CD4-positive, alpha-beta memory T cell (primary cell): ENCODE data around the gene CASP5. TPM values are rescaled to one million over a fixed set of nuclear protein-coding genes. Genes with fewer than 3 reads are reported as not detected.
A peak's percentile ranks its signal among the peaks of the same experiment; 100 is the strongest.
"Not testable (repeated sequence)": the region's sequence is repeated elsewhere in the genome, so short reads cannot be mapped to it uniquely, and the experiment has no call there.

ENCODE experiments used
- CTCF ChIA-PET: fragments of 350-600 bp; sonication (Branson Sonifier 250); formaldehyde crosslinking; loops from one replicate; lab custom pipeline; 2021; ENCODE audit warnings: inconsistent platforms; ENCODE audit not compliant: partially characterized antibody; lab: Charles Lee
- POLR2A ChIA-PET: fragments of 350-600 bp; sonication (Branson Sonifier 250); formaldehyde crosslinking; loops from one replicate; lab custom pipeline; 2021; ENCODE audit not compliant: partially characterized antibody; lab: Charles Lee
- DNase-seq, 5 donors: peaks; one replicate each; pipeline versions ENCODE4 v3.0.0 to v3.0.0-alpha.2; 2020 to 2022; ENCODE audit warnings: mixed read lengths in 1 of 5
- H3K27ac ChIP-seq: one replicate; pipeline ENCODE4 v1.7.0; 2013; ENCODE audit warnings: low read depth, low read length
- H3K27me3 ChIP-seq: 2 replicates; pipeline ENCODE4 v1.7.0; 2013; ENCODE audit warnings: mild to moderate bottlenecking, low read length, moderate library complexity; ENCODE audit not compliant: insufficient read depth
- H3K36me3 ChIP-seq: 2 replicates; pipeline ENCODE4 v1.7.0; 2013; ENCODE audit warnings: mild to moderate bottlenecking, low read length, moderate library complexity; ENCODE audit not compliant: insufficient read depth
- H3K4me1 ChIP-seq: 2 replicates; pipeline ENCODE4 v1.7.0; 2013; ENCODE audit warnings: mild to moderate bottlenecking, low read length, moderate library complexity; ENCODE audit not compliant: insufficient read depth
- H3K4me3 ChIP-seq, 2 donors: one replicate each; pipeline ENCODE4 v1.7.0; 2013; ENCODE audit warnings: low read length in 2 of 2, mild to moderate bottlenecking in 1 of 2
- H3K9me3 ChIP-seq, 2 donors: one replicate each; pipeline ENCODE4 v1.7.0; 2013; ENCODE audit warnings: low read length in 2 of 2, control low read depth in 1 of 2; ENCODE audit not compliant: control insufficient read depth in 1 of 2
- H3K27ac Mint-ChIP-seq, 7 donors: one replicate each; pipeline ENCODE4 v1.8.0; 2020 to 2021; ENCODE audit warnings: mixed read lengths in 7 of 7, mild to moderate bottlenecking in 6 of 7, inconsistent platforms in 3 of 7, moderate library complexity in 3 of 7
- H3K27me3 Mint-ChIP-seq, 2 donors: one replicate each; pipeline ENCODE4 v1.8.0; 2020 to 2021; ENCODE audit warnings: mixed read lengths in 2 of 2
- H3K36me3 Mint-ChIP-seq, 2 donors: one replicate each; pipeline ENCODE4 v1.8.0; 2020 to 2021; ENCODE audit warnings: mixed read lengths in 2 of 2, inconsistent platforms in 1 of 2, mild to moderate bottlenecking in 1 of 2
- H3K4me1 Mint-ChIP-seq, 4 donors: one replicate each; pipeline ENCODE4 v1.8.0; 2020 to 2021; ENCODE audit warnings: mixed read lengths in 4 of 4, mild to moderate bottlenecking in 1 of 4
- H3K4me3 Mint-ChIP-seq, 8 donors: one replicate each; pipeline ENCODE4 v1.8.0; 2020 to 2021; ENCODE audit warnings: mixed read lengths in 8 of 8, mild to moderate bottlenecking in 7 of 8, moderate library complexity in 6 of 8, inconsistent platforms in 3 of 8
- H3K9me3 Mint-ChIP-seq, 8 donors: one replicate each; pipeline ENCODE4 v1.8.0; 2020 to 2021; ENCODE audit warnings: mixed read lengths in 8 of 8, mild to moderate bottlenecking in 5 of 8, inconsistent platforms in 3 of 8, moderate library complexity in 1 of 8
- intact Hi-C: fragments of 100-400 bp; cut with micrococcal nuclease; formaldehyde crosslinking; loops from one replicate; pipeline ENCODE4 v1.15.1; 2023
- polyA plus RNA-seq, 2 donors: library from polyadenylated mRNA; unstranded; fragments of 300-500 nt; fragmentation: Illumina TruSeq; gene quantifications; one replicate each; pipeline ENCODE4 v1.2.3, GENCODE V29; 2021
- total RNA-seq, 2 experiments: library from RNA; stranded (reverse); gene quantifications; one replicate each; pipeline ENCODE4 v1.2.3, GENCODE V29; 2021

The CASP5 gene
- total and polyA plus RNA-seq, 4 experiments from 2014 or later, result not detected

DNA sequence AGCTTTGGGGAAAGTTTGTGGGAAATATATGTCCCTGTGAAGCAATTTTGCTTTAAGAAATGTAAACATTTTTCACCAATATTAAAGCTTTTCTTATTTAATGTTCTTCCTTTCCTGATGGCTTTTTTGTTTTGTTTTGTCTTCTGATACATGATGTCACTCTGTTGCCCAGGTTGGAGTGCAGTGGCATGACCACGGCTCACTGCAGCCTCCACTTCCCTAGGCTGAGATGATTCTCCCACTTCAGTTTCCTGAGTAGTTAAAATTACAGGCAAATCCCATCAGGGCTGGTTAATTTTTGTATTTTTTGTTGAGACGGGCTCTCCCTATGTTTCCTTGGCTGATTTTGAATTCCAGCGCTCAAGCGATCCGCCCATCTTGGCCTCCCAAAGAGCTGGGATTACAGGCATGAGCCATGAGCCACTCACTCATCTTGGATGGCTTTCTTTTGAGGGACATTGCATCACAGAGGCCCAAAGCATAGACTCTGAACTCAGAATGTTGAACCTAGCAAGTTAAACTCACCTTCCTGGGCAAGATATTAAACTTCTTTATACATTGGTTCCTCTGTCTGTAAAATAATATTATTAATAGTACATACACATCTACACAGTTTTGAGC is 22.8 kb upstream of the CASP5 start:
- ChIA-PET CTCF (interaction anchor here (1.3 kb wide), 1 partner anchor 18 kb away, joined by 3 read pairs; no protein-coding TSS in a partner anchor), POLR2A (interaction anchor here (1.0 kb wide), 1 partner anchor 14 kb away, joined by 3 read pairs; no protein-coding TSS in a partner anchor)
- H3K9me3 Mint-ChIP-seq, result peaks cover 0 to 2% (median 0%) of the 10 kb centered on the region in 8 donors
- Histone ChIP-seq H3K27ac (peak overlapping the region; percentile 73), H3K4me1 (peaks cover 40% of the 10 kb centered on the region), H3K27me3 (no peaks in the 10 kb centered on the region), H3K36me3 (peaks cover 4% of the 10 kb centered on the region), H3K4me3 (peak overlapping the region in 1 of 2 donors; percentile 60), H3K9me3 (no peaks in the 10 kb centered on the region)
- peaks cover 17 to 32% of the 10 kb centered on the region in 2 donors for H3K36me3 Mint-ChIP-seq
- H3K4me1 Mint-ChIP-seq, result peaks cover 34 to 60% (median 42%) of the 10 kb centered on the region in 4 donors
- intact Hi-C loops, result loop anchor here (1.0 to 10.0 kb wide), 3 partner anchors 12 to 341 kb away; no protein-coding TSS in a partner anchor
- DNase-seq, result no peak
- no peaks in the 10 kb centered on the region for H3K27me3 Mint-ChIP-seq
- peak overlapping the region; percentile 71 to 99 (median 98) for H3K4me3 Mint-ChIP-seq
- H3K27ac Mint-ChIP-seq, result peak overlapping the region; percentile 77 to 100 (median 92)

- peak within 1 kb of the TSS; percentile 77 to 100 (median 98) for H3K27ac Mint-ChIP-seq
- H3K36me3 Mint-ChIP-seq, result peaks cover 27 to 40% of the 10 kb centered on the region in 2 donors
- DNase-seq, result peak; percentile 45 to 58 (median 56)
- intact Hi-C loops, result loop anchor here (1.0 to 10.0 kb wide), 3 partner anchors 12 to 340 kb away; no protein-coding TSS in a partner anchor
- peaks cover 36 to 68% (median 43%) of the 10 kb centered on the region in 4 donors for H3K4me1 Mint-ChIP-seq
- H3K9me3 Mint-ChIP-seq, H3K27me3 Mint-ChIP-seq, H3K36me3 ChIP-seq, H3K27me3 ChIP-seq, H3K9me3 ChIP-seq: not testable (repeated sequence)
- H3K27ac ChIP-seq, result peak within 1 kb of the TSS; percentile 73
- peaks cover 40% of the 10 kb centered on the region for H3K4me1 ChIP-seq
- POLR2A ChIA-PET, result interaction anchor here (0.6 to 1.3 kb wide), 4 partner anchors 13 to 339 kb away, joined by 3 read pairs; no protein-coding TSS in a partner anchor
- peak within 1 kb of the TSS; percentile 94 to 99 (median 98) for H3K4me3 Mint-ChIP-seq
- CTCF ChIA-PET, result interaction anchor here (1.3 kb wide), 1 partner anchor 98 kb away, joined by 5 read pairs; no protein-coding TSS in a partner anchor
- peak within 1 kb of the TSS; percentile 60 to 87 for H3K4me3 ChIP-seq
Observed at GRCh38 chr11:105044557-105045524, 21.9 kb upstream of the CASP5 start, which contains the start of gene CARD16. Gene CARD16 (minus strand): TSS chr11:105045335. CDS start chr11:105045297, 38 bp downstream.

DNA sequence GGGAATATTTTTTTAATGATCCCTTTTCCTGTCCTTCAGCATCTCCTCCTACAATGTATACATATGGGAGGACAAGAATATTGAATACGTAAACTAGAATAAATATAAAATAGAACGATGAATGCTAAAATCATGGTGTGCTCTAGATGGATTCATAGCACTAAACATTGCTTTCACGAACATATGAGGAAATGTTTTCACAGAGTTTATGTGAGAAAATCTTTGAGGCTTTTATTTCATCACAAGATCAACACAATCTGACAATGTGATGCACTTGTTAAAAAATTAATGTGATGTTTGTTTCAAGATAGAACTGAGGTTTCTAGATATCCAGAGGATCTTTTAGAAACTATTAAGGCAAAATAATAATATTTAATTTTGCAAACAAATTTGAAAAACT is 19.2 kb upstream of the CASP5 start:
- H3K4me3 Mint-ChIP-seq, result peak overlapping the region in 5 of 8 donors; percentile 13 to 98 (median 95)
- Histone ChIP-seq H3K27me3 (no peaks in the 10 kb centered on the region), H3K36me3 (peaks cover 14% of the 10 kb centered on the region), H3K9me3 (no peaks in the 10 kb centered on the region), H3K4me3 (no peak overlapping the region), H3K27ac (no peak overlapping the region), H3K4me1 (peaks cover 40% of the 10 kb centered on the region)
- ChIA-PET POLR2A (interaction anchor here (1.3 kb wide), 1 partner anchor 10 kb away, joined by 5 read pairs; no protein-coding TSS in a partner anchor), CTCF (no interaction called here)
- H3K27ac Mint-ChIP-seq, result no peak overlapping the region
- peaks cover 0 to 7% (median 0%) of the 10 kb centered on the region in 8 donors for H3K9me3 Mint-ChIP-seq
- H3K27me3 Mint-ChIP-seq, result no peaks in the 10 kb centered on the region
- H3K4me1 Mint-ChIP-seq, result peaks cover 38 to 71% (median 49%) of the 10 kb centered on the region in 4 donors
- intact Hi-C loops, result loop anchor here (10.0 kb wide), 1 partner anchor 337 kb away; no protein-coding TSS in a partner anchor
- DNase-seq, result no peak
- H3K36me3 Mint-ChIP-seq, result peaks cover 52 to 57% of the 10 kb centered on the region in 2 donors

DNA sequence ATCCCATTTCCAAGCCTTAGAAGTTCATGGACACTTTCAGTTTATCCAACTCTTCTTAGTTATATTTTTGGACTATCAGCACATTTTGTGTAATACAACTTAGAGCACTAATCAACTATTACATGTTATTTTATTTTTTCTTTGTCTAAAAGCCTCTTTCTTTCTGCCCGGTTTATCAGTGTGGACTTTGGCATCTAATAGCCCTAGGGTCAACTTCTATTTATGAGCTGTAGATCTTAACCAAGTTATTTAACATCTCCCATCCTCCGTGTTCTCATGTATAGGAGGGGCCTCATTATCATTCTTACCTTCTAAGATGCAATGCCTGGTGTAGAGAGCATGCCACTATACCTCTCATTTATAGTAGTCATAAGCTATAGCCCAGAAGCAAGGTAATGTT is 17.7 kb upstream of the CASP5 start:
- H3K27me3 Mint-ChIP-seq, result no peaks in the 10 kb centered on the region
- CTCF ChIA-PET, result no interaction called here
- H3K36me3 ChIP-seq, result peaks cover 14% of the 10 kb centered on the region
- H3K4me3 ChIP-seq, result no peak overlapping the region
- intact Hi-C loops, result loop anchor here (10.0 kb wide), 1 partner anchor 336 kb away; no protein-coding TSS in a partner anchor
- peaks cover 37 to 70% (median 49%) of the 10 kb centered on the region in 4 donors for H3K4me1 Mint-ChIP-seq
- POLR2A ChIA-PET, result no interaction called here
- peak overlapping the region in 1 of 7 donors; percentile 0 for H3K27ac Mint-ChIP-seq
- peaks cover 58 to 61% of the 10 kb centered on the region in 2 donors for H3K36me3 Mint-ChIP-seq
- peak overlapping the region in 1 of 8 donors; percentile 50 for H3K4me3 Mint-ChIP-seq
- H3K27ac ChIP-seq, result no peak overlapping the region
- no peaks in the 10 kb centered on the region for H3K27me3 ChIP-seq
- H3K4me1 ChIP-seq, result peaks cover 31% of the 10 kb centered on the region
- no peak for DNase-seq
- H3K9me3 ChIP-seq, result no peaks in the 10 kb centered on the region
- H3K9me3 Mint-ChIP-seq, result peaks cover 0 to 7% (median 0%) of the 10 kb centered on the region in 8 donors

- H3K27ac ChIP-seq, result peak within 1 kb of the TSS; percentile 74
- Mint-ChIP-seq H3K27ac (peak within 1 kb of the TSS; percentile 89 to 99 (median 98)), H3K9me3 (peaks cover 0 to 5% (median 0%) of the 10 kb centered on the region in 8 donors), H3K36me3 (peaks cover 61 to 62% of the 10 kb centered on the region in 2 donors), H3K4me1 (peaks cover 30 to 68% (median 47%) of the 10 kb centered on the region in 4 donors), H3K27me3 (no peaks in the 10 kb centered on the region), H3K4me3 (peak within 1 kb of the TSS; percentile 95 to 100 (median 98))
- peak within 1 kb of the TSS; percentile 60 to 64 for H3K4me3 ChIP-seq
- peak in 4 of 5 donors; percentile 34 to 56 (median 48) for DNase-seq
- POLR2A ChIA-PET, result interaction anchor here (0.7 to 1.7 kb wide), 6 partner anchors 9 to 330 kb away, joined by 3 to 13 read pairs (median 4); no protein-coding TSS in a partner anchor
- no peaks in the 10 kb centered on the region for H3K27me3 ChIP-seq
- intact Hi-C loops, result loop anchor here (5.0 to 10.0 kb wide), 3 partner anchors 32 to 1040 kb away; partner anchors contain the start of genes AASDHPPT, CASP4 and KBTBD3
- H3K4me1 ChIP-seq, result peaks cover 47% of the 10 kb centered on the region
- no peaks in the 10 kb centered on the region for H3K9me3 ChIP-seq
- CTCF ChIA-PET, result interaction anchor here (0.7 to 1.2 kb wide), 3 partner anchors 9 to 88 kb away, joined by 3 to 4 read pairs (median 3); no protein-coding TSS in a partner anchor
- peaks cover 19% of the 10 kb centered on the region for H3K36me3 ChIP-seq
Observed at GRCh38 chr11:105034813-105035620, 12.0 kb upstream of the CASP5 start, which contains the start of gene CASP1. Gene CASP1 (minus strand): TSS chr11:105035144. CDS start chr11:105035113, 31 bp downstream.
